ENCODE measurements around the gene ACTL7B.

Gene ACTL7B

GRCh38 chr9:108823829-108824228, 32.0 kb downstream of the ACTL7B start:
- no peaks in the 10 kb centered on the region for H3K36me3 ChIP-seq (ENCODE audit: control insufficient read depth in 2 of 2, insufficient read depth in 2 of 2, low read length in 2 of 2)
- no peak overlapping the region for H3K4me3 ChIP-seq (ENCODE audit: low read length in 2 of 2)
- peaks cover 0 to 5% of the 10 kb centered on the region in 2 donors for H3K9me3 ChIP-seq (ENCODE audit: control insufficient read depth in 2 of 2, low read length in 2 of 2)
- H3K27ac ChIP-seq (ENCODE audit: low read length): no peak overlapping the region
- no peaks in the 10 kb centered on the region for H3K4me1 ChIP-seq (ENCODE audit: control insufficient read depth, insufficient read depth, low read length)
- no peaks in the 10 kb centered on the region for H3K27me3 ChIP-seq (ENCODE audit: control insufficient read depth in 1 of 2, insufficient read depth in 2 of 2, low read length in 2 of 2)
- H3K9ac ChIP-seq (ENCODE audit: low read length in 2 of 2): no peak overlapping the region

- Histone ChIP-seq H3K9ac (ENCODE audit: low read length in 2 of 2) (no peak overlapping the region), H3K27ac (ENCODE audit: low read length) (no peak overlapping the region)
Observed at GRCh38 chr9:108816037-108816436, 39.7 kb downstream of the ACTL7B start.

GRCh38 chr9:108815156-108815555, 40.6 kb downstream of the ACTL7B start:
- Histone ChIP-seq H3K36me3 (ENCODE audit: control insufficient read depth in 2 of 2, insufficient read depth in 2 of 2, low read length in 2 of 2) (no peaks in the 10 kb centered on the region), H3K4me1 (ENCODE audit: control insufficient read depth, insufficient read depth, low read length) (no peaks in the 10 kb centered on the region), H3K9me3 (ENCODE audit: control insufficient read depth in 2 of 2, low read length in 2 of 2) (no peaks in the 10 kb centered on the region), H3K27me3 (ENCODE audit: control insufficient read depth in 1 of 2, insufficient read depth in 2 of 2, low read length in 2 of 2) (no peaks in the 10 kb centered on the region), H3K27ac (ENCODE audit: low read length) (no peak overlapping the region), H3K4me3 (ENCODE audit: low read length in 2 of 2) (no peak overlapping the region), H3K9ac (ENCODE audit: low read length in 2 of 2) (no peak overlapping the region)

More at GRCh38 chr9:108816037-108816436, 39.7 kb downstream of the ACTL7B start:
- Histone ChIP-seq H3K36me3 (ENCODE audit: control insufficient read depth in 2 of 2, insufficient read depth in 2 of 2, low read length in 2 of 2) (no peaks in the 10 kb centered on the region), H3K9me3 (ENCODE audit: control insufficient read depth in 2 of 2, low read length in 2 of 2) (no peaks in the 10 kb centered on the region), H3K27me3 (ENCODE audit: control insufficient read depth in 1 of 2, insufficient read depth in 2 of 2, low read length in 2 of 2) (no peaks in the 10 kb centered on the region), H3K4me1 (ENCODE audit: control insufficient read depth, insufficient read depth, low read length) (no peaks in the 10 kb centered on the region), H3K4me3 (ENCODE audit: low read length in 2 of 2) (no peak overlapping the region)

- Histone ChIP-seq H3K27me3 (ENCODE audit: control insufficient read depth in 1 of 2, insufficient read depth in 2 of 2, low read length in 2 of 2) (no peaks in the 10 kb centered on the region), H3K36me3 (ENCODE audit: control insufficient read depth in 2 of 2, insufficient read depth in 2 of 2, low read length in 2 of 2) (no peaks in the 10 kb centered on the region), H3K9me3 (ENCODE audit: control insufficient read depth in 2 of 2, low read length in 2 of 2) (no peaks in the 10 kb centered on the region), H3K4me1 (ENCODE audit: control insufficient read depth, insufficient read depth, low read length) (no peaks in the 10 kb centered on the region), H3K4me3 (ENCODE audit: low read length in 2 of 2) (no peak overlapping the region), H3K9ac (ENCODE audit: low read length in 2 of 2) (no peak overlapping the region), H3K27ac (ENCODE audit: low read length) (no peak overlapping the region)
Observed at GRCh38 chr9:108813951-108814601, 41.7 kb downstream of the ACTL7B start.

- Histone ChIP-seq H3K27ac (ENCODE audit: low read length) (no peak overlapping the region), H3K4me3 (ENCODE audit: low read length in 2 of 2) (no peak overlapping the region), H3K36me3 (ENCODE audit: control insufficient read depth in 2 of 2, insufficient read depth in 2 of 2, low read length in 2 of 2) (no peaks in the 10 kb centered on the region), H3K27me3 (ENCODE audit: control insufficient read depth in 1 of 2, insufficient read depth in 2 of 2, low read length in 2 of 2) (no peaks in the 10 kb centered on the region), H3K9ac (ENCODE audit: low read length in 2 of 2) (no peak overlapping the region), H3K9me3 (ENCODE audit: control insufficient read depth in 2 of 2, low read length in 2 of 2) (no peaks in the 10 kb centered on the region), H3K4me1 (ENCODE audit: control insufficient read depth, insufficient read depth, low read length) (no peaks in the 10 kb centered on the region)
Observed at GRCh38 chr9:108812396-108813025, 43.3 kb downstream of the ACTL7B start.

GRCh38 chr9:108811944-108812343, 43.8 kb downstream of the ACTL7B start:
- H3K27ac ChIP-seq (ENCODE audit: low read length): no peak overlapping the region
- no peaks in the 10 kb centered on the region for H3K4me1 ChIP-seq (ENCODE audit: control insufficient read depth, insufficient read depth, low read length)
- no peaks in the 10 kb centered on the region for H3K9me3 ChIP-seq (ENCODE audit: control insufficient read depth in 2 of 2, low read length in 2 of 2)
- no peaks in the 10 kb centered on the region for H3K36me3 ChIP-seq (ENCODE audit: control insufficient read depth in 2 of 2, insufficient read depth in 2 of 2, low read length in 2 of 2)
- H3K27me3 ChIP-seq (ENCODE audit: control insufficient read depth in 1 of 2, insufficient read depth in 2 of 2, low read length in 2 of 2): no peaks in the 10 kb centered on the region
- H3K9ac ChIP-seq (ENCODE audit: low read length in 2 of 2): no peak overlapping the region
- H3K4me3 ChIP-seq (ENCODE audit: low read length in 2 of 2): no peak overlapping the region

GRCh38 chr9:108809269-108809668, 46.5 kb downstream of the ACTL7B start:
- Histone ChIP-seq H3K36me3 (ENCODE audit: control insufficient read depth in 2 of 2, insufficient read depth in 2 of 2, low read length in 2 of 2) (no peaks in the 10 kb centered on the region), H3K4me3 (ENCODE audit: low read length in 2 of 2) (no peak overlapping the region), H3K9ac (ENCODE audit: low read length in 2 of 2) (no peak overlapping the region), H3K27me3 (ENCODE audit: control insufficient read depth in 1 of 2, insufficient read depth in 2 of 2, low read length in 2 of 2) (no peaks in the 10 kb centered on the region), H3K27ac (ENCODE audit: low read length) (no peak overlapping the region), H3K9me3 (ENCODE audit: control insufficient read depth in 2 of 2, low read length in 2 of 2) (no peaks in the 10 kb centered on the region), H3K4me1 (ENCODE audit: control insufficient read depth, insufficient read depth, low read length) (no peaks in the 10 kb centered on the region)
